HG02943 (cell line): Measurements from ENCODE around the gene AIG1.
A peak's percentile ranks its signal among the peaks of the same experiment; 100 is the strongest.
"Not testable (repeated sequence)": the region's sequence is repeated elsewhere in the genome, so short reads cannot be mapped to it uniquely, and the experiment has no call there.

Source experiments
- ATAC-seq: cut with Tn5 transposase; IDR thresholded peaks from one replicate; pipeline ENCODE4 v1.9.1; 2021; ENCODE audit warnings: mild to moderate bottlenecking, low read depth, moderate library complexity; ENCODE audit not compliant: unreplicated experiment

AIG1 gene

DNA sequence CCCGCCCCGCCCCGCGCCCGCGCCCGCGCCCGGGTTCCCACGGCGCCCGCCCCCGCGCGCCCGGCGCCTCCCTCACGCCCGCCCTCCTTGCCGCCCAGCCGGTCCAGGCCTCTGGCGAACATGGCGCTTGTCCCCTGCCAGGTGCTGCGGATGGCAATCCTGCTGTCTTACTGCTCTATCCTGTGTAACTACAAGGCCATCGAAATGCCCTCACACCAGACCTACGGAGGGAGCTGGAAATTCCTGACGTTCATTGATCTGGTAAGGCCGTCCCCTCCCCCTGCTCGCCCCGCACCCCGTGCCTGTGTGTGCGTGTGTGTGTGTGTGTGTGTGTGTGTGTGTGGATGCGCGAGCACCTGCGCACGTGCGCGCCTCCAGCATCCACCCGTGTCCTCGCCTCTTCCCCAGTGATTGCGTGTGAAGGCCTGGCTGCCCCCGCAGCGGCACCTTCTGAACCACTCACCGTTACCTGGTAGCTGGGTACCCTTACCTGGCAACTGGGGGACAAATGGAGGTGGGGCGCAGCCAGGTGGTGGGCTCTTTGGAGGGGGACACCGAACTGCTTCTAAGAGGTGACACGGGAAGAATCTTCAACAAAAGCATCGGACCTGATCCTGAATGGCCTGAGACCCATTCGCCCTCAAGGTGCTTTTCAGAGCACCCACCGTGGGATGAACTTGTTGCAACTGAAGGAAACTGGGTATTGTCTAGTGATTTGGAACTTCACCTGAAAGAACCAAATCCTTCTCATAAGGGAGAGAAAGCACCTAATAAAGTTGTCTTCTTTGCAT, at the start of gene AIG1:
Gene AIG1 (plus strand): TSS at position 84 of the 791 bp plus-strand sequence. CDS start 37 bp downstream, at position 121.
- ATAC-seq: peak; percentile 65

- no peak for ATAC-seq
Measured at GRCh38 chr6:143014764-143015163, 45.9 kb upstream of the AIG1 start.

DNA sequence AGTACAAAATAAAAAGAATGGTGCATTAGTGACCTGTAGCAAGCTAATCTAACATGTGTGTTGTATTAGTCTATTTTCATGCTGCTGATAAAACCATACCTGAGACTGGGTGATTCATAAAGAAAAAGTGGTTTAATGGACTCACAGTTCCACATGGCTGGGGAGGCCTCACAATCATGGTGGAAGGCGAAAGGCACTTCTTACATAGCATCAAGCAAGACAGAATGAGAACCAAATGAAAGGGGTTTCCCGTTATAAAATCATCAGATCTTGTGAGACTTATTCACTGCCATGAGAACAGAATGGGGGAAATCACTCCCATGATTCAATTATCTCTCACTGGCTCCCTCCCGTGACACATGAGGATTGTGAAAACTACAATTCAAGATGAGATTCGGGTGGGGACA, 45.4 kb upstream of the AIG1 start:
- no peak for ATAC-seq

DNA sequence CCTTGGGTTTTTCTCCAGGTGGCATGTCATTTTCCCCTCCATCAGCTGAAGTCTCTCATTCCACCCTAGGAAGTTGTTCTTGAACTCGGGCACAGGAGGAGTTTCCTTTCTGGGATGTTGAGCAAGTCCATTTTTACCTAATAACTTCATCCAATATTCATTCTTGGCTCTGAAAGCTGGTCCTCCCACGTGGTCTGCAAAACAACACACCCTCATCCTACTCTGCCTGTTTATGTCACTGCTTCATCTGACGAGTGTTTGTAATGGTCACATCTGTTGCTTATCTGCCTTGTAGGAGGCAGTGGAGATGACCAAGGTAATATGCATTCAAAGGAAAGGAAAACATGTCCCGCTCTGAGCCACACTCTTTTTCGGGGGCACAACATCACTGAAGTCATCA, 41.7 kb upstream of the AIG1 start:
- no peak for ATAC-seq

DNA sequence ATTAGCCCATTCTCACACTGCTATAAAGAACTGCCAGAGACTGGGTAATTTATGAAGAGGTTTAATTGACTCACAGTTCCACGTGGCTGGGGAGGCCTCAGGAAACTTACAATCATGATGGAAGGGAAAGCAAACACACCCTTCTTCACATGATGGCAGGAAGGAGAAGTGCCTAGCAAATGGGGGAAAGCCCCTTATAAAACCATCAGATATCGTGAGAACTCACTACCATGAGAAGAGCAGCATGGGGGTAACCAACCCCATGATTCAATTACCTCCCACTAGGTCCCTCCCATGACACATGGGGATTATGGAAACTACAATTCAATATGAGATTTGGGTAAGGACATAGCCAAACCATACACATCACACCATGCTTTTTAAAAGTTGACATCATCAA, 39.8 kb upstream of the AIG1 start:
- not testable (repeated sequence) for ATAC-seq

DNA sequence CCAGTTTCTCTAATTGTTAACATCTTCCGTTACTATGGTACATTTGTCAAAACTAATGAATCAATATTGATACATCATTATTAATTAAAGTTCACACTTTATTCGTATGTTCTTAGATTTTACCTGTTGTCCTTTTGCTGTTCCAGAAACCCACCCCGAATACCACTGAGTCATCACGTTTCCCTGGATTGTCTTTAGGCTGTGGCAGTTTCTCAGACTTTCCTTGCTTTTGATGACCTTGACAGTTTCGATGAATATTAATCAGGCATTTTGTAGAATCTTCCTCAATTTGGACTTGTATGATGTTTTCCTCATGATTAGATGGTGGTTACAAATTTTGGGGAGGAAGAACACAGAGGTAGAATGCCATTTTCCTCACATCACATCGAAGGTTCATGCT, 39.1 kb upstream of the AIG1 start:
- no peak for ATAC-seq

GRCh38 chr6:143022587-143022986, 38.1 kb upstream of the AIG1 start:
- ATAC-seq: no peak

- no peak for ATAC-seq
Measured at GRCh38 chr6:143023695-143024094, 37.0 kb upstream of the AIG1 start.

- ATAC-seq: no peak
Measured at GRCh38 chr6:143024977-143025376, 35.7 kb upstream of the AIG1 start.

GRCh38 chr6:143026696-143027449, 33.8 kb upstream of the AIG1 start:
- ATAC-seq: no peak

DNA sequence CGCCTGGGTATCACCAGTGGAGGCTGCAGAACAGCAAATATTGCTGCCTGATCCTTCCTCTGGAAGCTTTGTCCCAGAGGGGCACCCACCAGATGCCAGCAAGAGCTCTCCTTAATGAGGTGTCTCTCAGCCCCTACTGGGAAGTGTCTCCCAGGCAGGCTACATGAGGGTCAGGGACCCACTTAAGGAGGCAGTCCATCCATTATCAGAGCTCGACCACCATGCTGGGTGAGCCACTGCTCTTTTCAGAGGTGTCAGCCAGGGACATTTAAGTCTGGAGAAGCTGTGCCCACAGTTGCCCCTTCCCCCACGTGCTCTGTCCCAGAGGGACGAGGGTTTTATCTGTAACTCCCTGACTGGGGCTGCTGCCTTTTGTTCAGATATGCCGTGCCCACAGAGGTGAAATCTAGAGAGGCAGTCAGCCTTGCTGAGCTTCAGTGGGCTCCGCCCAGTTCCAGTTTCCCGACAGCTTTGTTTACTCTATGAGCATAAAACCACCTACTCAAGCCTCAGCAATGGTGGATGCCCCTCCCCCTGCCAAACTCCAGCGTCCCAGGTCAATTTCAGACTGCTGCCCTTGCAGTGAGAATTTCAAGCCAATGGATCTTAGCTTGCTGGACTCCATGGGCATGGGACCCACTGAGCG, 25.9 kb upstream of the AIG1 start:
- ATAC-seq: no peak

- no peak for ATAC-seq
Measured at GRCh38 chr6:143037470-143037869, 23.2 kb upstream of the AIG1 start.

DNA sequence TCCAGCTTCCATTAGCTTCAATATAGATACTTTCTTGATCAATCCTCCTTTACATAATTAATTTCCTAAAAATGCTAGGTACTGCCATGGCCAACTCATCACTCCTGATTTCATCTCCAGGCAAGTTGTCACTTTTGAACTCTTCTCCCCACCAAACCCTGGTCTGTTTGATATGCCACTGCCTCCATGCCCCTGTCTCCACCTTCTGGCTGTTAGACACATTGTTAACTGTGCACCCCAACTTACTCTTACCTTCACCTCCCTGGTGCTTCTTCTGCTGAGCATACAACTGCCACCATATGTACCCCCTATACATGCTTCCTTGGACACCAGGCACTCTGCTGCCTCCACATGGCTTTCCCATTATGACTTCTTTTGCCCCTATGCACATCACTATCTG, 21.9 kb upstream of the AIG1 start:
- ATAC-seq: no peak

DNA sequence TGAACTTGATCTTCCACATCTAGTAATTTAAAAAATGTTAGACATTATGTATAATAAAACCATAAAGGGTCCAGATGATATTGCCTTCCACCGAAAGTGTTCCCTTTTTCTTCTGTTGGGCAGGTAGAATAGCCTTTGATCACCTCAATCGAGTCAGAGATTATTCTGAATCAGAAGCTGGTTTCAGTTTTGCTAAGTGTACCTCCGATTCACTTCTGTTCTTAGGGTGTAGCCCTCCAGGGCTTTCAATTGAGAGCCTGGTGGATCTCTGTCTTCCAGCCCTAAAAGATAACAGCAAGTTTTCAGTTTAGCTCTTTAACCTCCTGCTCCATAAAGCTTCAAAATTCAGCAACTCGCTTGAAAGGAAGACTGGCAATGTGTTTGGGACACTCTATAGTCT, 21.1 kb upstream of the AIG1 start:
- ATAC-seq: no peak

DNA sequence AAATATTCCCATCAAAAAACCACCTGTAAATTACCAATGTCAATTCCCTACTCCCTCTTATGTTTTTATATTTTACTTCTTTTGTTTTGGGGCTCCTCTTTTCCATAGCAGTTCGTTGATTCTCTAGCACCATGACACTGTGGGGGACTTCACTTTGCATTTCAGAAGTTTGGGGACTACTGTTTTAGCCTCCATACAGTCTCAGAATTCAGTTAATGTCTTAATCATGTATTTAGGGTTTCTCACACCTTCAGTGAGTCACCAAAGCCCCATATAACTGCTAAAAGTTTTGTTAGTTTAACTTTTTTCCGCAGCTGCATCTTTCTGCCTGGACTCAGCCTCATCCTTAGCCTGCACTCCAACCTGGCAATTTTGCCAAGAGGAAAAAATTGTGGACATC, 20.7 kb upstream of the AIG1 start:
- no peak for ATAC-seq

- ATAC-seq: not testable (repeated sequence)
Measured at GRCh38 chr6:143044345-143044744, 16.3 kb upstream of the AIG1 start.

DNA sequence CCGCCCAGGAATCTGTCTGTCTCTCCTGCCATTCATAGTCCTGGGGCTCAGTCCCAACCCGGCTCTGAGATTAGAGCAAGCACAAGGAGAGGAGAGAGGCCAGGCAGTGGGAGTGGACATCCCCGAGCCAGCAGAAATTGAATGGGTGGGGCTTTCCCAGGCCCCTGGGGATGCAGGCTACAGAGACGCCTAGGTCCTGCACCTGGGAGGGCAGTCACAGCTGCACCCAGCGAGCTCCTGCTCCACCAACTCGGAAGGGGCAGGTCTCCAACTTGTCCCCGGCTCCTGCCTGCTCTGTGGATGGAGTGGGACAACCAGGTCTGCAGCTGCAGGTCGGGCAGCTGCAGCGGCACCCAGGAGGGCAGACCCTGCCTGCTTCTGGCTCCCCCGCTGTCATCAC, 11.1 kb upstream of the AIG1 start:
- no peak for ATAC-seq

DNA sequence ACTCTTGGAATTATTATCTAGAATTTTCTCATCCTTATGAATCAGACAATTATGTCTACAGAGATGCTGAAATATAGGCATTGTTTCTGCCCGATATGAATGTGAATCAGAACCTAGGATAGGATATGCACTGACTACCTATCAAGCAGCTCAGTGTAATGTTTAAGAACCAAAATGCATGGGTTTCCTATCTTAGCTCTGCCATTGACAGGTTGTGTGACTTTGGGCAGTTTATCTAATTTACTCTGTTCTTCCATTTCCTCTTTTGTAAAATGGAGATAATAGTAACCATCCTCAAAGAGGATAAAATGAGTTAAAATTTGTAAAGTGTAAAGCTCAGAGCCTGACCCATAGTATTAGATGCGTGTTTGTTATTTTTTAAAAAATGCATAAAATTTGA, 10.2 kb upstream of the AIG1 start:
- ATAC-seq: no peak

GRCh38 chr6:143052282-143052681, 8.4 kb upstream of the AIG1 start:
- no peak for ATAC-seq

DNA sequence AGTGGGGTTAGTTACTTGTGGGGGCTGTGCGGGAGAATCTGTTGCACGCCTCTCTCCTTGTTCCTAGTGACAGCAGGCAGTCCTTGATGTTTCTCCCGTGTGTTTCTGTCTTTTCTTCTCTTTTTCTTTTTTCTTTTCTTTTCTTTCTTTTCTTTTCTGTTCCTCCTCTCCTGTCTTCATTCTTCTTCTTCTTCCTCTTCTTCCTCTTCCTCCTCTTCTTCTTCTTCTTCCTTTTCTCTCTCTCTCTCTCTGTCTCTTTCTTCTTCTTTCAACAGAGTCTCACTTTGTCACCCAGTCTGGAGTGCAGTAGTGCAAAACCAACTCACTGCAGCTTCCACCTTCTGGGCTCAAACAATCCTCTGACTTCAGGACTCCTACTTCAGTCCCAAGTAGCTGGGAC, 6.8 kb upstream of the AIG1 start:
- ATAC-seq: no peak

GRCh38 chr6:143054329-143054728, 6.4 kb upstream of the AIG1 start:
- no peak for ATAC-seq
